Uterus (tissue), 4 donors: ENCODE measurements around the gene SDK2. TPM values are rescaled to one million over a fixed set of nuclear protein-coding genes. Genes with fewer than 3 reads are reported as not detected.

Experiments
- DNase-seq, 2 donors: peaks; one replicate each; pipeline ENCODE4 v3.0.0-alpha.2; 2019 to 2020
- H3K27ac ChIP-seq, 2 donors: fragments of 200-600 bp; sonication (generic); 1 replicate in 1 of 2; 2 replicates in 1 of 2; pipeline ENCODE4 v1.5.1; 2016 to 2018
- H3K27me3 ChIP-seq, 2 donors: fragments of 200-600 bp; sonication (generic); one replicate each; pipeline ENCODE4 v1.5.1; 2018 to 2019; ENCODE audit warnings: control low read depth in 1 of 2
- H3K36me3 ChIP-seq, 2 donors: fragments of 200-600 bp; sonication (generic); one replicate each; pipeline ENCODE4 v1.5.1; 2019; ENCODE audit warnings: control low read depth in 1 of 2
- H3K4me1 ChIP-seq, 2 donors: fragments of 200-600 bp; sonication (generic); one replicate each; pipeline ENCODE4 v1.5.1; 2018 to 2019; ENCODE audit warnings: control low read depth in 1 of 2
- H3K4me3 ChIP-seq, 2 donors: fragments of 200-600 bp; sonication (generic); 1 replicate in 1 of 2; 2 replicates in 1 of 2; pipeline ENCODE4 v1.5.1; 2018 to 2019; ENCODE audit warnings: mild to moderate bottlenecking in 1 of 2
- H3K9me3 ChIP-seq, 2 donors: fragments of 200-600 bp; sonication (generic); one replicate each; pipeline ENCODE4 v1.5.1; 2019; ENCODE audit warnings: control low read depth in 1 of 2
- POLR2A ChIP-seq, 2 donors: fragments of 450-650 bp; IDR thresholded peaks; one replicate each; pipeline ENCODE4 v1.6.1; 2016; ENCODE audit warnings: antibody characterized with exemption in 2 of 2, mild to moderate bottlenecking in 1 of 2, moderate library complexity in 1 of 2
- intact Hi-C: fragments of 100-400 bp; cut with DNase I; formaldehyde crosslinking; loops from one replicate; pipeline ENCODE4 v1.15.1; 2023; ENCODE audit warnings: low total_unique reads
- total RNA-seq, 4 donors: library from RNA; depleted of rRNA in 3 of 4; stranded (reverse); fragments of >200 nt in 3 of 4; gene quantifications; one replicate each; pipeline versions ENCODE4 v1.1.0 to v1.2.4, GENCODE V29; 2014 to 2023
- TF ChIP-seq, protein P1 (sequence below), 4 experiments: fragments of 200-600 bp in 2 of 4; fragments of 450-650 bp in 2 of 4; sonication (generic) in 2 of 4; IDR thresholded peaks; one replicate each; pipeline ENCODE4 v1.5.1; 2016 to 2019; ENCODE audit warnings: antibody characterized with exemption in 4 of 4, mild to moderate bottlenecking in 2 of 4, moderate library complexity in 1 of 4
- donor health status: DM: yes; HTN: yes; CAD: no.

The SDK2 gene
- total RNA-seq, 4 donors from 2014 or later: 1.1 to 5.0 TPM; not detected in 2

DNA sequence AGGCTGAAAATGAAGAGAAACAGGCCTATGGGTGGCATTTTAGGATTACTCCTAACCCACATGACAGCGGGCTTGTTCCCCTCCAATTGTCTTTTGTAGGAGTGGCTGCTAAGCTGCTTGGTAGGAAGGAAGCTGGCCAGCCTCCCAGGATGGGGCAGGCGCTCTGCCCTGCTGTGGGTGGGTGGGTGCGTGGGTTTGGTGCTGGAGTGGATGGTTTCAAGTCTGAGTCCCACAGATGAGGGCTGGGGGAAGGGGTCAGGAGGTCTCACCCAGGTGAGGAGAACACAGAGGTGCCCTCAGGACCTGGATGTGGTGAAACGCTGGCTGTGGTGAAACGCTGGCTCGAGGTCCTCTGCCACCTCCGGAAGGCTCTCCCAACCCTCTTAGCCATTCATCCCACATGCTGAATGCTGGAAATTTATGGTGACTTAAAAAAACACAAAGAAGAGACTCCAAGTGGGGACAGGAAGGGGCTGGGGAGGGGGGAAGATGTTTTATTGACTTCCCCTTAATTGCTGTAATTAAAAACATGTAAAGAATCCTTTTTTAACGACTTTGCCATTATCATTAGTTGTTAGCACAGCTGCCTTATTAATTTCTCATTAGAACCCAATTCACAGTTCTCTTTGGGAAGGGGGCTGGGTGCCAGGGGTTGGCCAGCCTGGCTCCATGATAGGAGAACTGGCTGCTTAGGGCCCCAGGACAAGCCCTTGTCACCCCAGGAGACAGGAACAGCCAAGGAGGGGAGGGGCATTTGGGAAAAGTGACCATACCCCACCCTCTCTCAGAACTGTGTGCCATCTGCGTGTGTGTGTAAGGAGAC is 178.9 kb downstream of the SDK2 start:
- H3K27ac ChIP-seq: no peak overlapping the region
- H3K36me3 ChIP-seq: no peaks in the 10 kb centered on the region
- H3K4me3 ChIP-seq: no peak overlapping the region
- DNase-seq: no peak
- intact Hi-C loops: no loop called here
- H3K9me3 ChIP-seq: no peaks in the 10 kb centered on the region
- no peaks in the 10 kb centered on the region for H3K27me3 ChIP-seq
- H3K4me1 ChIP-seq: no peaks in the 10 kb centered on the region
- TF ChIP-seq, protein P1, sequence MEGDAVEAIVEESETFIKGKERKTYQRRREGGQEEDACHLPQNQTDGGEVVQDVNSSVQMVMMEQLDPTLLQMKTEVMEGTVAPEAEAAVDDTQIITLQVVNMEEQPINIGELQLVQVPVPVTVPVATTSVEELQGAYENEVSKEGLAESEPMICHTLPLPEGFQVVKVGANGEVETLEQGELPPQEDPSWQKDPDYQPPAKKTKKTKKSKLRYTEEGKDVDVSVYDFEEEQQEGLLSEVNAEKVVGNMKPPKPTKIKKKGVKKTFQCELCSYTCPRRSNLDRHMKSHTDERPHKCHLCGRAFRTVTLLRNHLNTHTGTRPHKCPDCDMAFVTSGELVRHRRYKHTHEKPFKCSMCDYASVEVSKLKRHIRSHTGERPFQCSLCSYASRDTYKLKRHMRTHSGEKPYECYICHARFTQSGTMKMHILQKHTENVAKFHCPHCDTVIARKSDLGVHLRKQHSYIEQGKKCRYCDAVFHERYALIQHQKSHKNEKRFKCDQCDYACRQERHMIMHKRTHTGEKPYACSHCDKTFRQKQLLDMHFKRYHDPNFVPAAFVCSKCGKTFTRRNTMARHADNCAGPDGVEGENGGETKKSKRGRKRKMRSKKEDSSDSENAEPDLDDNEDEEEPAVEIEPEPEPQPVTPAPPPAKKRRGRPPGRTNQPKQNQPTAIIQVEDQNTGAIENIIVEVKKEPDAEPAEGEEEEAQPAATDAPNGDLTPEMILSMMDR (IDR thresholded peaks at IDR 0.05): no peak
- no peak for TF ChIP-seq POLR2A (IDR thresholded peaks at IDR 0.05)

GRCh38 chr17:73464447-73464846 is 179.8 kb downstream of the SDK2 start:
- H3K27me3 ChIP-seq: no peaks in the 10 kb centered on the region
- H3K4me3 ChIP-seq: no peak overlapping the region
- no peaks in the 10 kb centered on the region for H3K9me3 ChIP-seq
- no peak overlapping the region for H3K27ac ChIP-seq
- H3K4me1 ChIP-seq: no peaks in the 10 kb centered on the region
- no peaks in the 10 kb centered on the region for H3K36me3 ChIP-seq
- no peak for DNase-seq
- no peak for TF ChIP-seq POLR2A (IDR thresholded peaks at IDR 0.05)
- TF ChIP-seq, protein P1 (IDR thresholded peaks at IDR 0.05): no peak
- intact Hi-C loops: no loop called here

GRCh38 chr17:73463821-73464220 is 180.4 kb downstream of the SDK2 start:
- Histone ChIP-seq H3K27ac (no peak overlapping the region), H3K9me3 (no peaks in the 10 kb centered on the region), H3K4me1 (no peaks in the 10 kb centered on the region), H3K27me3 (no peaks in the 10 kb centered on the region), H3K4me3 (no peak overlapping the region), H3K36me3 (no peaks in the 10 kb centered on the region)
- DNase-seq: no peak
- no peak for TF ChIP-seq POLR2A (IDR thresholded peaks at IDR 0.05)
- TF ChIP-seq, protein P1 (IDR thresholded peaks at IDR 0.05): no peak
- intact Hi-C loops: no loop called here

GRCh38 chr17:73462823-73463222 is 181.4 kb downstream of the SDK2 start:
- Histone ChIP-seq H3K27ac (no peak overlapping the region), H3K9me3 (no peaks in the 10 kb centered on the region), H3K27me3 (no peaks in the 10 kb centered on the region), H3K36me3 (no peaks in the 10 kb centered on the region), H3K4me3 (no peak overlapping the region), H3K4me1 (no peaks in the 10 kb centered on the region)
- intact Hi-C loops: no loop called here
- no peak for DNase-seq
- no peak for TF ChIP-seq POLR2A (IDR thresholded peaks at IDR 0.05)
- TF ChIP-seq, protein P1 (IDR thresholded peaks at IDR 0.05): no peak

DNA sequence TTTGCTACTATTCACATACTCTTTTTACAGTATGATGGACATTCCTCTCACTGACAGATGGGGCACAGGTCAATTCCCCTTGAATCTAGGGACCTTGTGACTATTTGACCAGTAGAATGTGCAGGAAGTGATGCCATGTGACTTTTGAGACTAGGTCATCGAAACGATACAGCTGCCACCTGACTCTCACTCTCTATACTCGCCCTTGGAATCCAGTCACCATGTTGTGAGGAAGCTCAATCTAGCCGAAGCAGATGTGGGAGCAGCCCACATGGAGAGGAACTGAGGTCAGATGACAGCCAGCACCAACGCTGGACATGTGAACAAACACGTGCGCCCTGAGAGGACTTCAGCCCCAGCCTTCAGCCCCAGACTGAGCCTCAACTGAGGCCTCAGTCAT is 184.3 kb downstream of the SDK2 start:
- Histone ChIP-seq H3K27ac (no peak overlapping the region), H3K9me3 (no peaks in the 10 kb centered on the region), H3K4me1 (no peaks in the 10 kb centered on the region), H3K4me3 (no peak overlapping the region), H3K36me3 (no peaks in the 10 kb centered on the region), H3K27me3 (no peaks in the 10 kb centered on the region)
- intact Hi-C loops: no loop called here
- TF ChIP-seq POLR2A (IDR thresholded peaks at IDR 0.05): no peak
- TF ChIP-seq, protein P1 (IDR thresholded peaks at IDR 0.05): no peak
- DNase-seq: no peak
